IPS-11a (cell line): ENCODE data around the gene MATN1.

Experiments
- H3K4me3 ChIP-seq: one replicate; pipeline ENCODE4 v1.5.1; 2013; ENCODE audit warnings: low read depth, low read length, control low read depth

The MATN1 gene

DNA sequence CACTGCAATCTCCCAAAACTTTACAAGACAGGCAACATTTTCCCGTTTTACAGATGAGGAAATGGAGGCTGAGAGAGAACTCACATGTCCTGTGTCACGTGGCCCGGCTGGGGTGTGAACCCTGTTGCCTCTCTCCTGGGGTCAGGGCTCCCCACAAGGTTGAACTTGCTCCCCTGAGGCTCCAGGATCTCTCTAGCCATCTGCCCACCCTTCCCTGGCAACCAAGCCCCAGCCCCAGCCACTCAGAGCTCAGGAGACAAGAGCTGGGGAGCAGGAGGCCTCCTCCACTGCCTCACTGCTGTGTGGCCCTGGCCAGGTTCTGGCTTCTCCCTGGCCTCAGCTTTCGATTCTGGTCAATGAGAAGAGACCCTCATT, 22.4 kb upstream of the MATN1 start:
- H3K4me3 ChIP-seq, result no peak overlapping the region

DNA sequence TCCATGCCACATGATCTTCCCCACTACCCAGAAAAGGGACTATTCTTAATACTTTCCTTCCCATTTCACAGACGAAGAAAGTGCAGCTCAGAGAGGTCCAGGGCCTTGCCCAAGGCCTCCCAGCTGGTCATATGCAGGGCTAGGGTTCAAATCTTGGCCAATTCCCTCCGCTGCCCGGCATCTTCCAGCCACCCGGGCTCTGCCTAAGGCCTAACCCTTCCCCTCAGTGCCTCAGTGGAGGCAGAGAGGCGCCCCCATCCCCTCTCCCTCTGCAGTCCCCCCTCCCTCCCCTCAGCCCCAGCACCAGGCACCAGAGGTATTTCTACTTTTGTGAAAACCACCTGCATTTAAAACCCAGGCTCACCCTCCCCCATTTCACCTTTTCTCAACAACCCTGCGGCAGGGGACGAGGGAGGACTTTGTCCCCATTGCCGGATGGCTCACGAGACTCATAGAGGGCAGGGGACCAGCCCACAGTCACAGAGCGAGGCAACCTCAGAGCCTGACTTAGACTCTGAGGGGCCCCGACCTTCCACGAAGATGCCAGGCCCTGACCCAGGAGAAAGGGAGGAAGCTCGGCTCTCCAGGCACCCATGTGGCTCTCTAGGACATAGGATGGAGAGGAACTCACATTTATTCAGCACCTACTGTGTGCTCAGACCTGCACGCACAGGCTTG, 21.9 kb upstream of the MATN1 start:
- H3K4me3 ChIP-seq, result no peak overlapping the region

DNA sequence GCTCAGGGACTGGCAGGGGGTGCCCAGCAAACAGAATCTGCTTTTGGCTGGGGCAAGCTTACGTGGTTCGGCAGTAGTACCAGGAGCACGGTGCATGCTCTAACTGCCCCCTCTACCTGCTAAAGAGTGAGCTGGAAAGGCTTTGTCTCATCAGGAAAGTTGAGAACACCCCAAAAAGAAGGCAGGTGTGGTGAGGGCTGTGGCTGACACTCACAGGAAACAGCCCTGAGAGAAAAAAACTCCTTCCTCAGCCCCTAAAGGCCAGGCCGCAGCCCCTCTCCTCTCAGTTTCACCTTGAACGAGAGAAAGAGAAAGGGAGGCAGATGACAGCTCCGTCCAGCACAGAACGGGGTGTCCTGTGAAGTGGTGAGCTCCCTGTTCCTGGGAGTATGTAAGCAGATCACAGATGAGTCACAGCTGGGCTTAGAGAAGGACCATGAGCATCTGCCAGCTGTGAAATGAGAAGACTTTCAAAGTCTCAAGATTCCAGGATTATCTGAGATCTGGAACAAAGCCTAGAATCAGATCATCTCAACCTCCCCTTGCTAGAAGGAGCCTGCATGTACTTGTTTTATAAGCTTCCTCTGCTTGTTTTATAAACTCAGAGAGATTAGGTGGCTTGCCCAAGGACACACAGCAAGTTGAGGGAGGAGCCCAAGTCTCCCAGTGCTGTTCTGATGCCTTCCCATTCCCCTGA, 20.8 kb upstream of the MATN1 start:
- no peak overlapping the region for H3K4me3 ChIP-seq

DNA sequence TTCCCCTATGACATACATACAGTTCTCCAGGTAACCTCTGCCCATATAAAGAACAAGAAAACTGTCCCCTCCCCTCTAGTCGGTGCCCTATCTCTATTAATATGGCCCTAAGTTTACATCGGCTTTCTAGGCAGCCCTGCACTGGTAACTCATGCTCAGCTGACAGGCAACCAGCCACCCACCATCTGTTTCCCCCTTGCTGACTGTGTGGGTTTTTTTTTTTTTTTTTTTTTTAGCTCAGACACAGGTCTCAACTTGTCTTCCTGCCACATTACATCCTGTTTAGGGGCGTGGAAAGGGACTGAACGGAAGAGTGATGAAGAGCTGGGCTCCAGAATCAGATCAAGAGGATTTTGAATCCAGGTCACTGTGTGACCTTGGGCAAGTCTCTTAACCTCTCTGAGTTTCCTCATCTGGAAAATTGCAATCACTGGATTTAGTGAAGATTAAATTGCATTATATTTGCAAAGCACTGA, 20.2 kb upstream of the MATN1 start:
- H3K4me3 ChIP-seq, result no peak overlapping the region

DNA sequence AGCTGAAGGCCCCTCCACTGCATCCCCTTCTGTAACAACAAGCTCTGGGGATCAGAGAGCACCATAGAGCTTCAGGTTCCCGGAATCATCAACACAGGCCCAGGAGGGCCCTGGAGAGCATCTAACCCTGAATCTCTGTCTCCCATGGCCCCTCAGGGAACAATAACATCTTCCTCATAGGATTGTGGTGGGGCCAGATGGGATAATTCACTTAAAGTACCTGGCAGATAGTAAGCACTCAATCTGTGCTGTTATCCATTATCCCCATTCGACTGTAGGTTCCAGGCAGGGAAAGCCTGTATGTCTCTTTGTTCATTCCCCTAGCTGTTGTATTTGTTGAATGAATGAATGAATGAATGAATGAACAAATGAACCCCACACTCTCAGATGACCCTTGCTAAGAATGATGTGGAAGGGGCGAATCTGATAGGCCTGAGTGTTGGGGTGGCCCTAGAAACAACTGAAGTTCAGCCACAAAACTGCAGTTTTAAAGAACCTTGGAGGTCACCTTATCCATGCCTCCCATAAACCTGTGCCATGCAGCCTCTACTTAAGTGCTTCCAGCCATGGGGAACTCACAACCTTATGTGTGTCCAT, 19.7 kb upstream of the MATN1 start:
- H3K4me3 ChIP-seq, result no peak overlapping the region

DNA sequence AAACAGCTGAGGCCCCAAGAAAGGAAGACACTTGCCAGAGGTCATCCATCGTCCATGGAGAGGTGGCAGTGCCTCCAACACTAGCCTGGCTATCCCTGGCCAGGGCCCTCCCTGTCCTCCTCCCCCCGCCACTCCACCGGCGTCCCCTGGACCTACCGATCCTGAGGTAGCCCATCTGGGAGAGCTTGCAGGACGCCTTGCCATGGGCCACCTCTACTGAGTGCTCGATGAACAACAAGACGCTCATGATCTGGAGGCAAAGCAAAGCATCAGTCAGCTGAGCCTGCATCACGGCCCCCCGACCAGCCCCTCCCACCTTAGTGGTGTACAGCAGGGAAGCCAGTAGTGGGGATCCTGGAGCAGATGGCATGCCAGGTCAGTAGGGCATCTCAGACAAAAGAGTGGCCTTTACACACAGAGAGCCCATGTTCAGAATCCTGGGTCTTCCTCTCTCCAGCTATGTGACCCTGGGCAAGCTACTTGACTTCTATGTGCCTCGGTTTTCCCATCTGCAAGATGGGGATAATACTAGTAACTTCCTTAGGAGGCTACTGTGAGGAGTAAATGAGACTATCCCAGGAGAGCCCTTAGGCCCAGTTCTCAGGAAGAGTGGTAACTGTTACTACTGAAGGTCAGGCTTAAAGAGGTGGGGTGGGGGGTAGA, 19.0 kb upstream of the MATN1 start:
- H3K4me3 ChIP-seq, result no peak overlapping the region

DNA sequence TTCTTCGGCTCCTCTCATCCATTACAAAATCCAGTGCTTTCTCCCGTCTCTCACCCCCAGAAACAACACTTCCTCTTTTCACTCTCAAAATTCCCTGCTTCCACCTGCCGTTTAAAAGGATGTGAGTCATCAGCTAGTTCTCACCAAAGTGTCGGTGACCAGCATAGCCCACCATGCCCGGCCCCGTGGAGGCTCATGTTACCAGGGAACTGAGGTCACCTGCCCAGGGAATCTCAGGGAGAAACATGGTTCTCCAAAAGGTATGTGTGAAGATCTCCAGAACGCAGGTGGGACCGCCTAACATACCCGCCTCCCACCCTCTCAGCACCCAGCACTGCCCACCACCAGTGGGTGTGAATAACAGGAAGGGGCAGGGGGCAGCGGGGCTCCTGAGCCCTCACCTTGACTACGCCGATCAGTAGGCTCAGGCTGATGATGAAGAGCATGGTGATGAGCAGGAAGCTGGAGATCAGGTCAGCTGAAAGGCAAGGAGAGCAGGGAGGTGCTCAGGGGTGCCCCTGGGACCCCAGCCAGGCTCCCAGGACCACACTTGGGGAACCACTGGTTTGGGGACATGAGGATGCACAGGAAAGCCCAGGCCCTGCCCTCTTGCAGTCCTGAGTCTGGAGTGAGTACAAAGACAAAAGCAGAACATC, 18.0 kb upstream of the MATN1 start:
- no peak overlapping the region for H3K4me3 ChIP-seq

DNA sequence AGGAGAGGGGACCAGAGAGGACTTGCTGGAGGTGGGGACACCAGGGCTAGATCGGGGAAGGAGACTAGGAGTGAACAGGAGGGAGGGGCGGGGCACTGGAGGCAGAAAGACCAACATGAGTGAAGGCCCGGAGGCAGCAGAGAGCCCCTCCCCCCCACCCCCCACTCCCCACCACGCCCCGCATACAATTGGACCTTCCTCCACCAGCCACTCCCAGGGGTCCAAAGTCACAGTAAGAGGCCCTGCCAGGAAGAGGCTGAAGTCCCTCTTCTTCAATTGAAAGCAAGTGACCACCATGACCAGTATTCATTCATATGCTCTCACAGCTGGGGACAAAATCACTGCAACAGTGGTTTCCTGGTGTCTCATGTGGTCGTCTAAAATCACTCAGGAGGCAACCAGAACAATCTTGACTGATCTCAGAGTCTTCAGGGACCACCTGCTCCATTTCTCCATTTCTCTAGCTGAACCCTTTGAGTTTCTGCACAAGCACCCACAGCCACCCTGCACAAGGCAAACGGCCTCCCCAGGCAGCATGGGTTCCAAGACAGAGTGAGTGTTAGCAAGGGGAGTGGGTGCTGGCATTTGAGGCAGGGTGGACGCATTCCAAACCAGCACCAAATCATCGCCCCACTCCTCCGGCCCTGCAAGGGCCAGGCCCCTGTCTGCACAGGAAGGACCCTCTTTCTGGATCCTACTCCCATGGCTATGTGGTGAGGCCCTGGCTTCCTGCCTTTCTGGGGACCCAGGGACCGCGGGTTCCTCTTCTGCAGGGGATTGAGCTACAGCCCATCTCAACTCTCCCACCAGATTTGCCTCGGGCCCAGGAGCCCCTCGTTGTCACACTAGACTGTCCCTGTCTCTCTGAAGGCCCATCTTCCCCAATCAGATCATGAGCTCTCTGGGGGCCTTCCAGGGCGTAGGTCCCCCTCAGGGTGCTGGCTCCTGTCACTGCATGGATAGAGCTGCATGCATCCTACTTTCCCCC, 17.2 kb upstream of the MATN1 start:
- no peak overlapping the region for H3K4me3 ChIP-seq

DNA sequence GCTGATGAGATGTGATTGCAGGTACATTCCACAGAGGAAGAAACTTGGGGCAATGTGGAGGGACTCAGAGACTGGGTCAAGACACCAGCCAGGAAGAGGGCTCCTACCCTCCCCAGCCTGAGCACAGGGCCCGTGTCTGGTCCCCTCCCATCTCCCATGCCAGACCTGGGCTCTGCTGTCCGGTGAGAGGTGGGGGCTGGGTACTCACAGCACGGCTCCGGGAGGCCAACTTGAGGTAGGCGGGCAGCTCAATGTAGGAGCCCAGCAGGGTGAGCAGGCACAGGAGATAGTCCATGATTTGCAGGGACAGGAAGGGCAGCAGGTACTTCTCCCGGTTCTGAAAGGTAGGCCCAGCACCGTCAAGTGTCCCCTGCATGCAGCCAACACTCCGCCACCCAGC, 16.2 kb upstream of the MATN1 start:
- no peak overlapping the region for H3K4me3 ChIP-seq

DNA sequence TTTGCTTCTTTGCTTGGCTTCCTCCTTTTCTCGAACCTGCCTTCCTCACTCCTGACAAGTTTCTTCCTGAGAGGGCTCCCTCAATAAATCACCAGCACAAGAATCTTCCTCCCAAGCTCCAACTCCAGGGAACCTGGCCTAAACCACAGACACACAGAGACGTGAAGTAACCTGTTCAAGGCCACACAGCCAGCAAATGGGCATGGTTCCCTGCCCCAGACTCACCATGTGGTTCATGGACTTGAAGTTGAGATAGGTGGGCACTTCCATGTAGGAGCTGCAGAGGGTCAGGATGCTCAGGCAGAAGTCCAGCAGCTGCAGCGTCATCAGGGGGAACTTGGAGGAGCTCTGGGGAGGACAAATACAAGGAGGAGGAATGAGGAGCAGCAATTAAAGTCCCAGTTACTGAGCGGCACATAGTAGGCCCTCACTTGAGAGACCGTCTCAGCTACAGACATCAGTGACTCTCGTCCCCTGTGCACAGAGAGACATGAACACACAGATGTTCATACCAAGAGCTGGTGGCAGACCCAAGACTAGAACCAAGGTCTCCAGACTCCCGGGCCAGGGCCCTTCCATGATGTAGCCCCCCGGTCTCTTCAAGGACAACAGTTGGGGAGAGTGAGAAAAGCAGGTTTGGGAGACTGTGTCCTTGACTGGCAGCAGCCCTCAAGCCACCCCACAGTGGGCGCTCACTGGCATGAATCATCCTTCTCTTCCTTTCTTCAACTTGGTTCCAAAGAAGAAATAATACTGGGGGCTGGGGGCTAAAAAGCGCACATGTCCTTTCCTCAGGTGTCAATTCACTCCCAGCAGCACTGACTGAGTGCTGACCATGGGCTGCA, 15.6 kb upstream of the MATN1 start:
- H3K4me3 ChIP-seq, result no peak overlapping the region

DNA sequence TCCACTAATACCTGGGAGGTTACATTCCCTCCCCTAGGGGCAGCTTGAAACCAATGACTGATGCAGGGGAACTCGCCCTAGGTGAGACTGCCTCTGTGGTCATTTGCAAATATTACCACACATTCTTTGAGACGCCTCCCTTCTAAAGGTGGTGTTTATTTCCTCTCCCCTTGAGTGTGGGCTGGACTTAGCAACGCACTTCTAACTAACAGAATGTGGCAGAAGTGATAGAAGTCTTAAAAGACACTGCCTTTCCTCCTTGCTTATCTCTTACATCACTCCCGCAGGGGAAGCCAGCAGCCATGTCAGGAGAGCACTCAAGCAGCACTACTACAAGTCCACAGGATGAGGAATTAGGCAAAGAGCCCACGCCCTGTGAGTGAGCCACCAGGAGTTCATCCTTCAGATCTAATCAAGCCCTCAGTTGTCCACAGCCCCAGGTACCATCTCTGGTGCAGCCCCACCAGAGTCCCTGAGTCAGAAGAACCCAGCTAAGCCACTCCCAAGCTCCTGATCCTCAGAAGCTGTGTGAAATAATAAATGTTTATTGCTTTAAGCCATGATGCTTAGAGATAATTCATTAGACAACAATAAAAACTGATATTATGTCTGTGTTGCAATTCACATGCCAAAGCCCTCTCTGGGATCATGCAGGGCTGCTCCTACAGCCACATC, 14.8 kb upstream of the MATN1 start:
- H3K4me3 ChIP-seq, result no peak overlapping the region

DNA sequence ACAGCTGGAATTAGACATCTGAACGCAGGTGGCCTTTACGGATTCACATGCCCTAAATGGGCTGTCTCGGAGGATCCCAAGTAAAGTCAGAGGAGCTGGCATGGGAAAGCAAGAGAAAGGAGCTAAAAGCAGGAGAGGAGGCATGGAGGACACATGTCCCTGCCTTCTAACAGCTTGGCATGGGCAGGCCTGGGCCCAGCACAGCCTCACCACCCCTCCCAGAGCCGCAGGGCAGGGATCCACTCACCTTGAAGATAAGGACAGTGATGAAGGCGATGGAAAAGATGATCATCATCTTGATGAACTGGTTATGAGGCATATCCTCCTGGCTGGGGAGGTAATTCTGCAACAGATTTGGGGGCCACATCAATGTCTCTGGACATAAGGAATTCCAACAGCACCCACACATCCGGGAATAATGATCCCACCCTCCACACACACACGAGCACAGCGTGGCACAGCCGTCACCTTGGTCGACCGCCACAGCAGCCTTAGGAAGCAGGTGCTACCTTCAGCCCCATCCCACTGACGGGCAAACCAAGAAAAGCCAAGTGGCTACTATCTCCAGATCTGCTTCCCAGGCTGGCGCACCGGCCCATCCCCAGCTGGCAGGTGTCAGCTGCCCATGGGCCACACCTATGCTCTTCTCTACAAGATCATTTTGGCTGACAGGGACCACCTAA, 14.1 kb upstream of the MATN1 start:
- no peak overlapping the region for H3K4me3 ChIP-seq

DNA sequence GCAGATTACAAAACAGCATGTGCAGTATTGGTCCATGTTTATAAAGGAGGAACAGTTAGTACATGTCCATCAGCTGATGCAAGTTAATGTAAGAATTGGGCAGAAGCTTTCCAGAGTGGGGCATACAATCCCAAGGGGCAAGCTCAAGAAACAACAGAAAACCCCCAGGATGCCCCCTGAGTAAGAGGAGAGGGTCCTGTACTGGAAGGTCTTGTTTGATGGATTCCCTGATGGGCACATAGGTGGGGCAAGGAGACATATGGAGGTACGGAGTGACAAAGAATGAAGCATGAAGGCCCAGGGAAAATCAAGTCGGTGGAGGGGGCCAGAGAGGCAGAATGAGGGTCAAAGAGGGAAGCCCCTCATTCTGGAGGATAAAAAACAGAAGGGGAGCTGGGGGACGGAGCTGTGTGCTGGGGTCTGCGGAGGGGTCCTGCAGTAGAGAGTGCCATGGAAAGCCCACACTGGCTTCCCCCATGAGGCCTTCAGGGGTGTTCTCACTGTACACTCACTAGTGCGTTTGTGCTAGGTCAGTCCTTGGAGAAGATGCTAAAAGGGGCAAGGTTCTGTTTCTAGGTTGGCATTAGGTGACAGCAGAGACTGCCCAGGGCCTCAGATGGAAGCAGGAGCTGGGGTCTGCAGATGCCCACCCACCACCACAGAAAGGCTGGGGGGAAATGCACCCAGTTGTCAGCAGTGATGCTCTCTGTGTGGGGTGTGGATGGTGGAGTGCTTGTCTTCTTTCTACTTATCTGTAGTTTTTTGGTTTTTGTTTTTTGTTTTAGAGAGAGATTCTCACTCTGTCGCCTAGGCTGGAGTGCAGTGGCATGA, 12.5 kb upstream of the MATN1 start:
- no peak overlapping the region for H3K4me3 ChIP-seq

DNA sequence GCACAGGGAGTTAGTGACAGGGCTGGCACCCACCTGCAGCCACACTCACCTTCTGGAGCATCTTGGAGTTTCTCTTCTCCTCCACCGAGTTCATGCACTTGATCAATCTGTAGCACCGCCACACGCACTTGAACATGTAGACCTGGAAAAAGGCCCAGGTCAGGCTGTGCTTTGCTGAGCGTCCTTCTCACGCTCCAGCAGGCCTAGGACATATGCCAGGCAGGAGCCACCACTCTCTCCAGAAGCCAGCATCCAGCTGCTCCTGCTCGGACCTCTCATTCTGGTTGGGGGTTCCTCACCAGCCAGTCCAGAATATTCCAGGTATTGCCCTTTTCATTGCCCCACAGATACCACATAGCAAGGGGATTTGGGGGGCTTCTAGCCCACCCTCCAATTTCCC, 11.7 kb upstream of the MATN1 start:
- no peak overlapping the region for H3K4me3 ChIP-seq

DNA sequence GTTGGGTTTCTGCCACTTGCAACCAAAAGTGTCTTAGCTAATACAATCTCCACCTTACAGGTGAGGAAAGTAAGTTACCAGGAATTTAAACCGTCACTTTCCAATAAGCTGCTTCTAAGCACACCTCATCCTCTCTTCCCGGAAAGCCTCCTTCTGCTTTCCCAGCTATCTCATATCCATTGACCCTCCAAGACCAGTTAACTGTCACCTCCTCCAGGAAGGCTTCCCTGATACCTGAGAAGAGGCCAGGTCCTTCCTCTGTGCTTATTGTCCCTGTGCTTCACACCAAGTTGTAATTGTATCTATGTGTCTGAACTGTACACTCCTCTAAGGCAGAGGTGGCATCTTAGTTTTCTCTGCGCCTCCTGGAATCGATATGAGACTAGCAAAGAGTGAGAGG, 11.2 kb upstream of the MATN1 start:
- no peak overlapping the region for H3K4me3 ChIP-seq

DNA sequence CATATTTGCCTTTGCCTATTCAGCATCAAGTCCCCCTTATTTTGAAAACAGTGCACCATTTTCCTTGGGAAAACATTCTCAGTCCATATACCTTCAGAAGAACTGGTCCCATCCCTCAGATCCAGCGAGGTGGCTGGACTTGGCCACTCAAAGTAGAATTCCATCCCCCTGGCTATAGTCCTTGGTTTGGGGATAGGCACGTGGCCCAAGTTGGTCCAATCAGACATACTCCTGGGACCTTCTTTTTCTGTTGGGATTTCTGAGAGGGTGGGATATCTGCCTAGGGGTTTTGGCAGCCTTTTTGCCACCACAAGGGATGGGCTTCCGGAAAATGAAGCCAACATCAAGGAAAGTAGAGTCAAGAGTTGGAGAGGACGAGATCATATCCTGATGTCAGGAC, 10.7 kb upstream of the MATN1 start:
- no peak overlapping the region for H3K4me3 ChIP-seq

DNA sequence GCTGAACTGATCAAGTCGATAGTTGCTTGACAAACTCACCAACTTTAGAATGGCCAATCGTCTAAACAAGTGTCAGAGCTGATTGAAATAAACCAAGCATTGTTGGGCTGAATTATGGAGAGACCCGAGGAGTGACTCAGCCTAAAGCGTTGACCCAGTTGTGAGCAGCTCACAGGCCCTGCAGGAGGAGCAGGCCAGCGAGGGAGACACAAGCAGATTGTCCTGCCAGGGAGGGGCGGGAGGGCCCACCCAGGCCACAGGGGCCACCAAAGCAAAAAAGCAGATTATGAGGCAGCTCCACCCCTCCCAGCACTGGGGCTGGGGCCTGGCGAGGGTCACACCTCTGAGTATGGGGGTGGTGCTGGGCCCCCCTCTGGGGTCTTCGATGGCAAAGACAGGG, 10.1 kb upstream of the MATN1 start:
- no peak overlapping the region for H3K4me3 ChIP-seq
